GM19395 (cell line): ENCODE measurements around the gene KCNG2.
"Not testable (repeated sequence)": the region's sequence is repeated elsewhere in the genome, so short reads cannot be mapped to it uniquely, and the experiment has no call there.

Source experiments
- ATAC-seq: cut with Tn5 transposase; IDR thresholded peaks from one replicate; pipeline ENCODE4 v1.9.1; 2021; ENCODE audit warnings: mild to moderate bottlenecking, moderate library complexity; ENCODE audit not compliant: unreplicated experiment

The KCNG2 gene

GRCh38 chr18:79851489-79851888, 53.8 kb downstream of the KCNG2 start:
- no peak for ATAC-seq

- ATAC-seq, result no peak
Measured at GRCh38 chr18:79851950-79852349, 54.2 kb downstream of the KCNG2 start.

GRCh38 chr18:79852561-79853302, 55.0 kb downstream of the KCNG2 start:
- ATAC-seq, result no peak

GRCh38 chr18:79853303-79853992, 55.7 kb downstream of the KCNG2 start:
- ATAC-seq, result no peak

GRCh38 chr18:79853993-79854364, 56.2 kb downstream of the KCNG2 start:
- ATAC-seq, result no peak

GRCh38 chr18:79855147-79855933, 57.6 kb downstream of the KCNG2 start:
- peak; percentile 82 for ATAC-seq

GRCh38 chr18:79856119-79857007, 58.6 kb downstream of the KCNG2 start:
- ATAC-seq, result peak; percentile 74

GRCh38 chr18:79857082-79857671, 59.4 kb downstream of the KCNG2 start:
- ATAC-seq, result no peak

- no peak for ATAC-seq
Measured at GRCh38 chr18:79859314-79859713, 61.6 kb downstream of the KCNG2 start.

- no peak for ATAC-seq
Measured at GRCh38 chr18:79861687-79862086, 63.9 kb downstream of the KCNG2 start.

GRCh38 chr18:79862562-79862961, 64.8 kb downstream of the KCNG2 start:
- no peak for ATAC-seq

- ATAC-seq, result no peak
Measured at GRCh38 chr18:79863161-79864005, 65.6 kb downstream of the KCNG2 start.

GRCh38 chr18:79864006-79864725, 66.4 kb downstream of the KCNG2 start:
- ATAC-seq, result no peak

- not testable (repeated sequence) for ATAC-seq
Measured at GRCh38 chr18:79864955-79865354, 67.2 kb downstream of the KCNG2 start.

- not testable (repeated sequence) for ATAC-seq
Measured at GRCh38 chr18:79865951-79866350, 68.2 kb downstream of the KCNG2 start.

GRCh38 chr18:79866889-79867574, 69.3 kb downstream of the KCNG2 start:
- no peak for ATAC-seq

GRCh38 chr18:79867666-79868065, 69.9 kb downstream of the KCNG2 start:
- no peak for ATAC-seq

- no peak for ATAC-seq
Measured at GRCh38 chr18:79868168-79868784, 70.5 kb downstream of the KCNG2 start.
